ENCODE measurements around the gene WDR87. TPM values are rescaled to one million over a fixed set of nuclear protein-coding genes. Genes with fewer than 3 reads are reported as not detected.

Gene WDR87
- total RNA-seq, 1 donor from 2014 or later = not detected

- intact Hi-C loops (cut with micrococcal nuclease) = no loop called here
- H3K4me3 ChIP-seq = no peak overlapping the region
- DNase-seq = no peak
- no peaks in the 10 kb centered on the region for H3K4me1 ChIP-seq
- no peak overlapping the region for H3K27ac ChIP-seq (replicated peaks)
- no peaks in the 10 kb centered on the region for H3K36me3 ChIP-seq
- peaks cover 11% of the 10 kb centered on the region for H3K9me3 ChIP-seq (replicated peaks)
- TF ChIP-seq CTCF (IDR thresholded peaks at IDR 0.05; ENCODE audit: borderline replicate concordance) = no peak
- peaks cover 11% of the 10 kb centered on the region for H3K27me3 ChIP-seq (ENCODE audit: low read depth)
Observed at GRCh38 chr19:37877147-37877546, 29.2 kb downstream of the WDR87 start.

DNA sequence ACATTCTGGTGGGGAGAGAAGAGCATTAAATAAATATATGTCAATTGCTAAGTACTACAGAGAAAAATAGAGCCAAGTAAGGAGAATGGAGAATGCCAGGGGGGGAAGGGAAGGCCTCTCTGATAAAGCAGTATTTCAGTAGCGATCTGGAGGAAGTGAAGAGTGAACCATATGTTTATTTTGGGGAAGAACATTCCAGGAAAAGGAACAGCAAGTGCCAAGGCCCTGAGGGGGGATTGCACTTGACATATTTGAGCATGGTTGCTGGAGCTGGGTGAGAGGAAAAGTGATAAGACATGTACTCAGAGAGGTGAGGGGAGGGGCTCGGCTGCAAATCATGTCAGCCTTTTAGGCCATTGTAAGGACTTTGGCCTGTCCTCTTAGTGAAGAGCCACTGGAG, 30.4 kb downstream of the WDR87 start:
- no peak overlapping the region for H3K27ac ChIP-seq (replicated peaks)
- H3K36me3 ChIP-seq = no peaks in the 10 kb centered on the region
- peaks cover under 1% of the 10 kb centered on the region for H3K9me3 ChIP-seq (replicated peaks)
- no peaks in the 10 kb centered on the region for H3K4me1 ChIP-seq
- no peak overlapping the region for H3K4me3 ChIP-seq
- no peak for DNase-seq
- no peak for TF ChIP-seq CTCF (IDR thresholded peaks at IDR 0.05; ENCODE audit: borderline replicate concordance)
- intact Hi-C loops (cut with micrococcal nuclease) = no loop called here
- H3K27me3 ChIP-seq (ENCODE audit: low read depth) = peaks cover 11% of the 10 kb centered on the region

- Histone ChIP-seq H3K36me3 (no peaks in the 10 kb centered on the region), H3K4me3 (no peak overlapping the region), H3K27me3 (ENCODE audit: low read depth) (peaks cover 19% of the 10 kb centered on the region), H3K4me1 (no peaks in the 10 kb centered on the region), H3K27ac (replicated peaks) (no peak overlapping the region), H3K9me3 (replicated peaks) (no peaks in the 10 kb centered on the region)
- intact Hi-C loops (cut with micrococcal nuclease) = no loop called here
- no peak for TF ChIP-seq CTCF (IDR thresholded peaks at IDR 0.05; ENCODE audit: borderline replicate concordance)
- no peak for DNase-seq
Observed at GRCh38 chr19:37874784-37875183, 31.6 kb downstream of the WDR87 start.

DNA sequence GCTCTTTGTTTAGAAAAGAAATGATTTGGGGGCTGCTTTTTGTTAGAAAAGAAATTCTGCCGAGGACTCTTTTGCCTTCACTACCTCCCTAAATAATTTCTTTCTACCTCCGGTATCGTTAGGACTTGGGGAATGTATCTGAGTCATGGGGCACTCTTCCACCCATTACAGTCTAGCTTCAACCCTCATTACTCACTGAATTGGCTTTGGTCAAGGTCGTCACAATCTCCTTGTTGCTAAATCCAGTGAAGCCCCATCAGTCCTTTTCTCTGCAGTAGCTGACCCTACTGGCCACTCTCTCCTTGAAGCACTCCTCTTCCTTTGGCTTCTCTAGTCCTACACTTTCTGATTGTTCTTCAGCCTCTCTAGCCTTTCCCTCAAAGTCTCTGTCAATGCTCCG, 34.0 kb downstream of the WDR87 start:
- DNase-seq = no peak
- Histone ChIP-seq H3K36me3 (no peaks in the 10 kb centered on the region), H3K27ac (replicated peaks) (no peak overlapping the region), H3K9me3 (replicated peaks) (no peaks in the 10 kb centered on the region), H3K27me3 (ENCODE audit: low read depth) (peaks cover 28% of the 10 kb centered on the region), H3K4me1 (no peaks in the 10 kb centered on the region), H3K4me3 (no peak overlapping the region)
- intact Hi-C loops (cut with micrococcal nuclease) = no loop called here
- TF ChIP-seq CTCF (IDR thresholded peaks at IDR 0.05; ENCODE audit: borderline replicate concordance) = no peak

- Histone ChIP-seq H3K27me3 (ENCODE audit: low read depth) (peaks cover 28% of the 10 kb centered on the region), H3K4me1 (no peaks in the 10 kb centered on the region), H3K4me3 (no peak overlapping the region), H3K27ac (replicated peaks) (no peak overlapping the region), H3K36me3 (no peaks in the 10 kb centered on the region), H3K9me3 (replicated peaks) (no peaks in the 10 kb centered on the region)
- intact Hi-C loops (cut with micrococcal nuclease) = no loop called here
- TF ChIP-seq CTCF (IDR thresholded peaks at IDR 0.05; ENCODE audit: borderline replicate concordance) = no peak
- no peak for DNase-seq
Observed at GRCh38 chr19:37869766-37870340, 36.5 kb downstream of the WDR87 start.
